Fibroblast of villous mesenchyme (primary cell): ENCODE results near the gene VPS9D1. TPM values are rescaled to one million over a fixed set of nuclear protein-coding genes. Genes with fewer than 3 reads are reported as not detected.
"Not testable (repeated sequence)": the region's sequence is repeated elsewhere in the genome, so short reads cannot be mapped to it uniquely, and the experiment has no call there.

Experiments
- DNase-seq: peaks from one replicate; pipeline ENCODE4 v3.0.0-alpha.2; 2010; ENCODE audit warnings: low read depth
- H3K4me3 ChIP-seq: 2 replicates; pipeline ENCODE4 v1.5.1; 2011; ENCODE audit warnings: low read depth, mild to moderate bottlenecking, low read length
- total RNA-seq: library from RNA; depleted of rRNA; stranded (reverse); fragments of >200 nt; gene quantifications from 2 replicates; pipeline ENCODE4 v1.2.3, GENCODE V29; 2012
- TF ChIP-seq, protein P1 (sequence below): IDR thresholded peaks from 2 replicates; pipeline ENCODE4 v1.5.1; 2012; ENCODE audit warnings: low read depth, mild to moderate bottlenecking, low read length; ENCODE audit not compliant: insufficient read depth

The VPS9D1 gene
- total RNA-seq, 1 donor: 9.9 TPM

DNA sequence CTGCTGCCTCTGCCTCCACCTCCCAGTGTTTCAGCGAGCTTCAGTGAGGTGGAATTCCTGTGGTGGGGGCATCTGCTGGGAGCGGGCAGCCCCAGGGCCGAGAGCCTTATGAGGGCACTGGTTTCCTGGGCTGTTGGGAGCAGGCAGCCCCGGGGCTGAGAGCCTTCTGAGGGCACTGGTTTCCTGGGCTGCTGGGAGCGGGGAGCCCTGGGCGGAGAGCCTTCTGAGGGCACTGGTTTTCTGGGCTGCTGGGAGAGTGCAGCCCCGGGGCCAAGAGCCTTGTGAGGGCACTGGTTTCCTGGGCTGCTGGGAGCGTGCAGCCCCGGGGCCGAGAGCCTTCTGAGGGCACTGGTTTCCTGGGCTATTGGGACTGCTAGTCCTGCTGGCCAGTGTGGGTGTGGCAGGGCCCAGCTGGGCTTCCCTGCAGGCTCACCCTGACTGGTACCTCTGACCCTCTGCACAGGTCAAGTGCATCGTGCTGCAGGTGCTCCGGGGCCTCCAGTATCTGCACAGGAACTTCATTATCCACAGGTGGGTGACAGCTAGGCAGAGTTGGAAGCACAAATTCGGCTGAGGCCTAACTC lies 28.6 kb downstream of the VPS9D1 start:
- DNase-seq: no peak
- H3K4me3 ChIP-seq: no peak overlapping the region
- TF ChIP-seq, protein P1, sequence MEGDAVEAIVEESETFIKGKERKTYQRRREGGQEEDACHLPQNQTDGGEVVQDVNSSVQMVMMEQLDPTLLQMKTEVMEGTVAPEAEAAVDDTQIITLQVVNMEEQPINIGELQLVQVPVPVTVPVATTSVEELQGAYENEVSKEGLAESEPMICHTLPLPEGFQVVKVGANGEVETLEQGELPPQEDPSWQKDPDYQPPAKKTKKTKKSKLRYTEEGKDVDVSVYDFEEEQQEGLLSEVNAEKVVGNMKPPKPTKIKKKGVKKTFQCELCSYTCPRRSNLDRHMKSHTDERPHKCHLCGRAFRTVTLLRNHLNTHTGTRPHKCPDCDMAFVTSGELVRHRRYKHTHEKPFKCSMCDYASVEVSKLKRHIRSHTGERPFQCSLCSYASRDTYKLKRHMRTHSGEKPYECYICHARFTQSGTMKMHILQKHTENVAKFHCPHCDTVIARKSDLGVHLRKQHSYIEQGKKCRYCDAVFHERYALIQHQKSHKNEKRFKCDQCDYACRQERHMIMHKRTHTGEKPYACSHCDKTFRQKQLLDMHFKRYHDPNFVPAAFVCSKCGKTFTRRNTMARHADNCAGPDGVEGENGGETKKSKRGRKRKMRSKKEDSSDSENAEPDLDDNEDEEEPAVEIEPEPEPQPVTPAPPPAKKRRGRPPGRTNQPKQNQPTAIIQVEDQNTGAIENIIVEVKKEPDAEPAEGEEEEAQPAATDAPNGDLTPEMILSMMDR: no peak

DNA sequence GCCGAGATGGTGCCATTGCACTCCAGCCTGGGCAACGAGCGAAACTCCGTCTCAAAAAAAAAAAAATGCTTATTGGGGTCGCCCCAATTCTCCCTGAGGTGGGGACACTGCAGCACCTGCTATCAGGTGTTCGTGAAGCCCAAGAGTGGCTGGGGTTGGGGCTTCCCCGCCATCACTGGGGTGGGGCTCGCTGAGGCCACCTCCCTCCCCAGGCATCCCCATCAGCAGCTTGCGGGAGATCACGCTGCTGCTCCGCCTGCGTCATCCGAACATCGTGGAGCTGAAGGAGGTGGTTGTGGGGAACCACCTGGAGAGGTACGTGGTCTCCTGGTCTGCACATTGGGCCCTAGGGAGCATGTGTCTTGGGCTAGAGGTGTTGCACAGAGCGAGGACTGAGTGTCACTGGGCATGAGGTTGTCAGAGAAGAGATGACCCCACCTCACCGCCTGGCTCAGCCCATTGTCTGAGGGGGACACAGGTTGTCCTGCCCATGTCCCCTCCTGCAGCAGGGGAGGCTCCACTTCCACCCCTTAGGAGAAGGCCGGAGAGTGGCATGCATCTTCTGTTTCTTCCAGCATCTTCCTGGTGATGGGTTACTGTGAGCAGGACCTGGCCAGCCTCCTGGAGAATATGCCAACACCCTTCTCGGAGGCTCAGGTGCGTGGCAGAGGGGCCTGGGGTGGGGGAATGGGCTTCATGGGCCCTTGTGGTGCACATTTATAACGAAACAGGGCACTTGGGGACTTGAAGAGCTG lies 29.3 kb downstream of the VPS9D1 start:
- DNase-seq: no peak
- no peak overlapping the region for H3K4me3 ChIP-seq
- TF ChIP-seq, protein P1: no peak

DNA sequence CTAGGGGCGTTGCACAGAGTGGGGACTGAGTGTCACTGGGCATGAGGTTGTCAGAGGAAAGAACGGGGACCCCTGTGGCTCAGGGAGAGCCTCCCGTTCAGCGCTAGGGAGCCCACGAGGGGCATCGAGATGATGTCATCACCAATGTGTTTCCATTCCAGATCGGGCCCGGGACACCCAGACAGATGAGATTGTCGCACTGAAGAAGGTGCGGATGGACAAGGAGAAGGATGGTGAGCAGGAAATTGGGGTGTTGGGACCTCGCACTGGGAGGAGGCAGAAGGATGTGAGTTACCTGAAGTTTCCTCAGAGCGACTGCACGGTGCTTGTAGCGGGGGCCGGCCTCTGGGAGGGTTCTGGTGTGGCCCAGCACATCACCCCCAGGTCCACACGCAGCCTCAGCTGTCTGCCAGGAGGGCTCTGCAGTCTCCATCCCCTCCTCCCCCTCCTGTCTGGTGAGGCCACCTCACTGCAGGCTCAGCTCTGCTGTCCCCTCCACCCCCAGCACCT lies 30.3 kb downstream of the VPS9D1 start:
- TF ChIP-seq, protein P1: no peak
- H3K4me3 ChIP-seq: no peak overlapping the region
- DNase-seq: no peak

DNA sequence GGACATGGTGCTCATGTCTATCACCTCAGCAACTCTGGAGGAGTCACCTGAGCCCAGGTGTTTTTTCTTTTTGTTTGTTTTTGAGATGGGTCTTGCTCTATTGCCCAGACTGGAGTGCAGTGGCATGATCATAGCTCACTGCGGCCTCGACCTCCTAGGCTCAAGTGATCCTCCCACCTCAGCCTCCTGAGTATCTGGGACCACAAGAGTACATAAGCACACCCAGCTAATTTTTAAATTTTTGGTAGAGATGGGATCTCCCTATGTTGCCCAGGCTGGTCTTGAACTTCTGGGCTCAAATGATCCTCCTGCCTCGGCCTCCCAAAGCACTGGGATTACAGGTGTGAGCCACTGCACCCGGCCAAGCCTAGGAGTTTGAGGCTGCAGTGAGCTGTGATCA lies 31.1 kb downstream of the VPS9D1 start:
- H3K4me3 ChIP-seq, DNase-seq: not testable (repeated sequence)

DNA sequence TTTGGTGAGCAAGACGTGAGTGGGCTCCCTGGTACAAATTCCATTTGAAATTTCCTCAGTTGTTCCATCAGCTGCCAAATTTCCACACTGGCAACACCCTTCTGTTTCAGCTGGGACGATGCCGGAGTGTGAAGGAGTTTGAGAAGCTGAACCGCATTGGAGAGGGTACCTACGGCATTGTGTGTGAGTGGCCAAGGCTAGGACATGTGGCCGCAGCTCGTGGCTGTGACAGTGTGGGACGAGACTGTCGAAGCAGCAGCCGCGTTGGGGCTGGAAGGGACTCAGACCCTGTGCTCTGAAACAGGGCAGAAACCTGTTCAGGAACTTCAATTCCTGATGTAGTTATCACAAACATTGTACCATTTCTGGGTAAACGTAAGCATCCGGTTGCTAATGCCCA lies 31.6 kb downstream of the VPS9D1 start:
- no peak overlapping the region for H3K4me3 ChIP-seq
- TF ChIP-seq, protein P1: no peak
- no peak for DNase-seq

GRCh38 chr16:89688395-89688794 lies 32.3 kb downstream of the VPS9D1 start:
- H3K4me3 ChIP-seq: no peak overlapping the region
- DNase-seq: no peak
- TF ChIP-seq, protein P1: no peak

- peak; percentile 46 for DNase-seq
- TF ChIP-seq, protein P1: no peak
Observed at GRCh38 chr16:89687092-89687940, 33.4 kb downstream of the VPS9D1 start.

More at GRCh38 chr16:89687092-89687940, 33.4 kb downstream of the VPS9D1 start:
- peak overlapping the region; percentile 87 for H3K4me3 ChIP-seq
